ENCODE measurements around the gene CSH2.

Gene CSH2

GRCh38 chr17:63855185-63855584, 18.3 kb downstream of the CSH2 start:
- no peak overlapping the region for H2AFZ ChIP-seq (ENCODE audit: low read length)
- no peak overlapping the region for H4K8ac ChIP-seq (ENCODE audit: low read depth, low read length)
- H2BK12ac ChIP-seq (ENCODE audit: low read length): no peak overlapping the region
- no peak overlapping the region for H2BK5ac ChIP-seq (ENCODE audit: low read length)
- DNase-seq (ENCODE audit: low spot score): no peak
- H3K27me3 ChIP-seq (ENCODE audit: control insufficient read depth in 3 of 3, insufficient read depth in 3 of 3, low read depth in 1 of 3, low read length in 3 of 3): peaks cover 0 to 19% (median 0%) of the 10 kb centered on the region in 3 experiments
- H2BK120ac ChIP-seq (ENCODE audit: low read depth, low read length): no peak overlapping the region
- H3K4ac ChIP-seq (ENCODE audit: low read length): no peak overlapping the region
- H3K14ac ChIP-seq (ENCODE audit: low read length): no peak overlapping the region
- H3K9ac ChIP-seq (ENCODE audit: low read depth, low read length, poor library complexity): no peak overlapping the region
- H3K4me1 ChIP-seq (ENCODE audit: control insufficient read depth in 2 of 2, insufficient read depth in 1 of 2, low read depth in 1 of 2, low read length in 2 of 2): no peaks in the 10 kb centered on the region
- H3K18ac ChIP-seq (ENCODE audit: low read length): no peak overlapping the region
- H3K4me2 ChIP-seq (ENCODE audit: insufficient read depth, low read length, poor library complexity, severe bottlenecking): no peak overlapping the region
- H3K79me1 ChIP-seq (ENCODE audit: low read depth, low read length): no peaks in the 10 kb centered on the region
- no CpG with 5 or more reads among the region's 8 CpGs for WGBS, 2 donors (ENCODE audit: extremely low coverage in 2 of 2, insufficient read length in 2 of 2, insufficient replicate concordance in 1 of 2)
- H2BK15ac ChIP-seq (ENCODE audit: low read length): no peak overlapping the region
- no peaks in the 10 kb centered on the region for H3K9me3 ChIP-seq (replicated peaks in 1 of 2; ENCODE audit: control insufficient read depth in 2 of 2, insufficient read depth in 1 of 2, low read depth in 1 of 2, low read length in 2 of 2)
- no peak overlapping the region for H3K23ac ChIP-seq (ENCODE audit: low read depth, low read length, poor library complexity)
- H3K27ac ChIP-seq (replicated peaks; ENCODE audit: low read length): no peak overlapping the region
- no peak overlapping the region for H3K4me3 ChIP-seq (ENCODE audit: low read length in 2 of 2)
- no peaks in the 10 kb centered on the region for H3K36me3 ChIP-seq (replicated peaks in 1 of 2; ENCODE audit: control insufficient read depth in 2 of 2, insufficient read depth in 2 of 2, low read length in 2 of 2)
- H2AK5ac ChIP-seq (ENCODE audit: low read depth, low read length): no peak overlapping the region
- H4K91ac ChIP-seq (ENCODE audit: low read depth, low read length, poor library complexity): no peak overlapping the region

- H4K8ac ChIP-seq (ENCODE audit: low read depth, low read length): no peak overlapping the region
- H2BK12ac ChIP-seq (ENCODE audit: low read length): no peak overlapping the region
- H3K4me2 ChIP-seq (ENCODE audit: insufficient read depth, low read length, poor library complexity, severe bottlenecking): no peak overlapping the region
- H3K18ac ChIP-seq (ENCODE audit: low read length): no peak overlapping the region
- no peak overlapping the region for H4K91ac ChIP-seq (ENCODE audit: low read depth, low read length, poor library complexity)
- no peaks in the 10 kb centered on the region for H3K79me1 ChIP-seq (ENCODE audit: low read depth, low read length)
- DNase-seq (ENCODE audit: low spot score): no peak
- WGBS, 2 donors (ENCODE audit: extremely low coverage in 2 of 2, insufficient read length in 2 of 2, insufficient replicate concordance in 1 of 2): no CpG with 5 or more reads among the region's 5 CpGs
- no peak overlapping the region for H2BK15ac ChIP-seq (ENCODE audit: low read length)
- no peak overlapping the region for H3K14ac ChIP-seq (ENCODE audit: low read length)
- no peak overlapping the region for H2AFZ ChIP-seq (ENCODE audit: low read length)
- H3K4me3 ChIP-seq (ENCODE audit: low read length in 2 of 2): no peak overlapping the region
- no peaks in the 10 kb centered on the region for H3K36me3 ChIP-seq (replicated peaks in 1 of 2; ENCODE audit: control insufficient read depth in 2 of 2, insufficient read depth in 2 of 2, low read length in 2 of 2)
- no peak overlapping the region for H2BK120ac ChIP-seq (ENCODE audit: low read depth, low read length)
- peaks cover 0 to 14% (median 0%) of the 10 kb centered on the region in 3 experiments for H3K27me3 ChIP-seq (ENCODE audit: control insufficient read depth in 3 of 3, insufficient read depth in 3 of 3, low read depth in 1 of 3, low read length in 3 of 3)
- H2AK5ac ChIP-seq (ENCODE audit: low read depth, low read length): no peak overlapping the region
- H3K4ac ChIP-seq (ENCODE audit: low read length): no peak overlapping the region
- H3K9me3 ChIP-seq (replicated peaks in 1 of 2; ENCODE audit: control insufficient read depth in 2 of 2, insufficient read depth in 1 of 2, low read depth in 1 of 2, low read length in 2 of 2): peaks cover 0 to under 1% of the 10 kb centered on the region in 2 donors
- H3K9ac ChIP-seq (ENCODE audit: low read depth, low read length, poor library complexity): no peak overlapping the region
- no peak overlapping the region for H2BK5ac ChIP-seq (ENCODE audit: low read length)
- H3K4me1 ChIP-seq (ENCODE audit: control insufficient read depth in 2 of 2, insufficient read depth in 1 of 2, low read depth in 1 of 2, low read length in 2 of 2): no peaks in the 10 kb centered on the region
- no peak overlapping the region for H3K27ac ChIP-seq (replicated peaks; ENCODE audit: low read length)
- H3K23ac ChIP-seq (ENCODE audit: low read depth, low read length, poor library complexity): no peak overlapping the region
Measured at GRCh38 chr17:63854709-63855108, 18.8 kb downstream of the CSH2 start.

- peaks cover 0 to 11% (median 6%) of the 10 kb centered on the region in 3 experiments for H3K27me3 ChIP-seq (ENCODE audit: control insufficient read depth in 3 of 3, insufficient read depth in 3 of 3, low read depth in 1 of 3, low read length in 3 of 3)
- H4K91ac ChIP-seq (ENCODE audit: low read depth, low read length, poor library complexity): no peak overlapping the region
- H3K18ac ChIP-seq (ENCODE audit: low read length): no peak overlapping the region
- no peak overlapping the region for H3K4me3 ChIP-seq (ENCODE audit: low read length in 2 of 2)
- no peak overlapping the region for H2BK120ac ChIP-seq (ENCODE audit: low read depth, low read length)
- WGBS, 2 donors (ENCODE audit: extremely low coverage in 2 of 2, insufficient read length in 2 of 2, insufficient replicate concordance in 1 of 2): no CpG with 5 or more reads among the region's 2 CpGs
- no peak overlapping the region for H2BK15ac ChIP-seq (ENCODE audit: low read length)
- peaks cover 0 to 7% of the 10 kb centered on the region in 2 donors for H3K9me3 ChIP-seq (replicated peaks in 1 of 2; ENCODE audit: control insufficient read depth in 2 of 2, insufficient read depth in 1 of 2, low read depth in 1 of 2, low read length in 2 of 2)
- H3K4ac ChIP-seq (ENCODE audit: low read length): no peak overlapping the region
- no peaks in the 10 kb centered on the region for H3K79me1 ChIP-seq (ENCODE audit: low read depth, low read length)
- H3K36me3 ChIP-seq (replicated peaks in 1 of 2; ENCODE audit: control insufficient read depth in 2 of 2, insufficient read depth in 2 of 2, low read length in 2 of 2): no peaks in the 10 kb centered on the region
- peaks cover 0 to 3% of the 10 kb centered on the region in 2 donors for H3K4me1 ChIP-seq (ENCODE audit: control insufficient read depth in 2 of 2, insufficient read depth in 1 of 2, low read depth in 1 of 2, low read length in 2 of 2)
- no peak overlapping the region for H2AK5ac ChIP-seq (ENCODE audit: low read depth, low read length)
- H2BK12ac ChIP-seq (ENCODE audit: low read length): no peak overlapping the region
- no peak overlapping the region for H3K27ac ChIP-seq (replicated peaks; ENCODE audit: low read length)
- H3K4me2 ChIP-seq (ENCODE audit: insufficient read depth, low read length, poor library complexity, severe bottlenecking): no peak overlapping the region
- DNase-seq (ENCODE audit: low spot score): no peak
- no peak overlapping the region for H4K8ac ChIP-seq (ENCODE audit: low read depth, low read length)
- H3K23ac ChIP-seq (ENCODE audit: low read depth, low read length, poor library complexity): no peak overlapping the region
- no peak overlapping the region for H3K14ac ChIP-seq (ENCODE audit: low read length)
- H2BK5ac ChIP-seq (ENCODE audit: low read length): no peak overlapping the region
- H3K9ac ChIP-seq (ENCODE audit: low read depth, low read length, poor library complexity): no peak overlapping the region
- no peak overlapping the region for H2AFZ ChIP-seq (ENCODE audit: low read length)
Measured at GRCh38 chr17:63853260-63853659, 20.2 kb downstream of the CSH2 start.

GRCh38 chr17:63850401-63850800, 23.1 kb downstream of the CSH2 start:
- Histone ChIP-seq H3K4me1 (ENCODE audit: control insufficient read depth in 2 of 2, insufficient read depth in 1 of 2, low read depth in 1 of 2, low read length in 2 of 2) (peaks cover 0 to 3% of the 10 kb centered on the region in 2 donors), H3K14ac (ENCODE audit: low read length) (no peak overlapping the region), H2BK15ac (ENCODE audit: low read length) (no peak overlapping the region), H3K9me3 (replicated peaks in 1 of 2; ENCODE audit: control insufficient read depth in 2 of 2, insufficient read depth in 1 of 2, low read depth in 1 of 2, low read length in 2 of 2) (peaks cover 0 to 10% of the 10 kb centered on the region in 2 donors), H2AFZ (ENCODE audit: low read length) (no peak overlapping the region), H3K23ac (ENCODE audit: low read depth, low read length, poor library complexity) (no peak overlapping the region), H4K91ac (ENCODE audit: low read depth, low read length, poor library complexity) (no peak overlapping the region), H3K4me3 (ENCODE audit: low read length in 2 of 2) (no peak overlapping the region), H3K36me3 (replicated peaks in 1 of 2; ENCODE audit: control insufficient read depth in 2 of 2, insufficient read depth in 2 of 2, low read length in 2 of 2) (no peaks in the 10 kb centered on the region), H3K27ac (replicated peaks; ENCODE audit: low read length) (no peak overlapping the region), H3K79me1 (ENCODE audit: low read depth, low read length) (no peaks in the 10 kb centered on the region), H3K4ac (ENCODE audit: low read length) (no peak overlapping the region), H2BK120ac (ENCODE audit: low read depth, low read length) (no peak overlapping the region), H2BK5ac (ENCODE audit: low read length) (no peak overlapping the region), H2BK12ac (ENCODE audit: low read length) (no peak overlapping the region), H3K18ac (ENCODE audit: low read length) (no peak overlapping the region), H4K8ac (ENCODE audit: low read depth, low read length) (no peak overlapping the region), H3K4me2 (ENCODE audit: insufficient read depth, low read length, poor library complexity, severe bottlenecking) (no peak overlapping the region), H3K9ac (ENCODE audit: low read depth, low read length, poor library complexity) (no peak overlapping the region), H3K27me3 (ENCODE audit: control insufficient read depth in 3 of 3, insufficient read depth in 3 of 3, low read depth in 1 of 3, low read length in 3 of 3) (peaks cover 0 to 7% (median 7%) of the 10 kb centered on the region in 3 experiments), H2AK5ac (ENCODE audit: low read depth, low read length) (no peak overlapping the region)
- WGBS, 2 donors (ENCODE audit: extremely low coverage in 2 of 2, insufficient read length in 2 of 2, insufficient replicate concordance in 1 of 2): no CpG with 5 or more reads among the region's 9 CpGs
- DNase-seq (ENCODE audit: low spot score): no peak

All from neuronal stem cell (in vitro differentiated cells).